Measurements from ENCODE around the gene TMEM63C.

TMEM63C gene

GRCh38 chr14:77240336-77240915 is 58.8 kb downstream of the TMEM63C start:
- no peak for DNase-seq (ENCODE audit: low read depth)
- H3K4me3 ChIP-seq (ENCODE audit: low read depth, low read length), result no peak overlapping the region
- TF ChIP-seq, protein P1, sequence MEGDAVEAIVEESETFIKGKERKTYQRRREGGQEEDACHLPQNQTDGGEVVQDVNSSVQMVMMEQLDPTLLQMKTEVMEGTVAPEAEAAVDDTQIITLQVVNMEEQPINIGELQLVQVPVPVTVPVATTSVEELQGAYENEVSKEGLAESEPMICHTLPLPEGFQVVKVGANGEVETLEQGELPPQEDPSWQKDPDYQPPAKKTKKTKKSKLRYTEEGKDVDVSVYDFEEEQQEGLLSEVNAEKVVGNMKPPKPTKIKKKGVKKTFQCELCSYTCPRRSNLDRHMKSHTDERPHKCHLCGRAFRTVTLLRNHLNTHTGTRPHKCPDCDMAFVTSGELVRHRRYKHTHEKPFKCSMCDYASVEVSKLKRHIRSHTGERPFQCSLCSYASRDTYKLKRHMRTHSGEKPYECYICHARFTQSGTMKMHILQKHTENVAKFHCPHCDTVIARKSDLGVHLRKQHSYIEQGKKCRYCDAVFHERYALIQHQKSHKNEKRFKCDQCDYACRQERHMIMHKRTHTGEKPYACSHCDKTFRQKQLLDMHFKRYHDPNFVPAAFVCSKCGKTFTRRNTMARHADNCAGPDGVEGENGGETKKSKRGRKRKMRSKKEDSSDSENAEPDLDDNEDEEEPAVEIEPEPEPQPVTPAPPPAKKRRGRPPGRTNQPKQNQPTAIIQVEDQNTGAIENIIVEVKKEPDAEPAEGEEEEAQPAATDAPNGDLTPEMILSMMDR (conservative IDR thresholded peaks at IDR 0.05; ENCODE audit: low read depth, low read length), result no peak

DNA sequence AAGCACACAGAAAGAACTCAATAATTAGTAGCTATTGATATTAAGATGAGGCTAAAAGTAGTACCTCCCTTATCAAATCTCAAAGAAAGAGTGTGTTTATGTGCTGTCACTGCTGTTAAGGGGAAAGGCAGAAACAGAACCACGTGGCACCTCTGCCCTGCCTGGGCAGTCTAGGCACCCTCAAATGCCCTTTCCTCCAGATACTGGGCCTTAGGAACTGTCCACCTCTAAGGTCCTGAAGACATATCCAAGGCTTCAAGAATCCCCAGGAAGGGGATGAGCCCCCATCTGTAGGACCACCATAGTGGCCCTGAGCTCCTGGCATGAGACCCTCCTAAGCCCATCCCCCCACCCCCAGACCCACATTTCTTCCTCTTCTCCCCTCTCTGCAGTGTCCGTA is 60.4 kb downstream of the TMEM63C start:
- peak; percentile 11 for DNase-seq (ENCODE audit: low read depth)
- no peak overlapping the region for H3K4me3 ChIP-seq (ENCODE audit: low read depth, low read length)
- TF ChIP-seq, protein P1 (conservative IDR thresholded peaks at IDR 0.05; ENCODE audit: low read depth, low read length), result no peak

DNA sequence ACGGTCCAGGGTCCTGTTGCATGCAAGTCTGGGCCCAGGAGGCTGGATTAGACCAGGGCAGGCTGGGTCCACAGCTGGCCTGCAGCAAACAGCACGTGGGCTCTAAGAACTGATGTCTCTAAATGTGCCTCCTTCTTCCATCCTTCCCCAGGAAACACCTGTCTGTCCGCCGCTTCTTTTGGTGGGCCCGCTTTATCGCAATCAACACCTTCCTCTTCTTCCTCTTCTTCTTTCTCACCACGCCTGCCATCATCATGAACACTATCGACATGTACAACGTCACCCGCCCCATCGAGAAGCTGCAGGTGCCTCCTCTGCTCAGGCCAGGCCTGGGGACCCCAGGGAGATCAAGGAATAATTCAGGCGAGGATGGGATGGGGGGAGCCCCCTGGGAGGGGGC is 61.2 kb downstream of the TMEM63C start:
- TF ChIP-seq, protein P1 (conservative IDR thresholded peaks at IDR 0.05; ENCODE audit: low read depth, low read length), result no peak
- DNase-seq (ENCODE audit: low read depth), result no peak
- H3K4me3 ChIP-seq (ENCODE audit: low read depth, low read length), result no peak overlapping the region

GRCh38 chr14:77243853-77244252 is 62.3 kb downstream of the TMEM63C start:
- TF ChIP-seq, protein P1 (conservative IDR thresholded peaks at IDR 0.05; ENCODE audit: low read depth, low read length), result no peak
- no peak for DNase-seq (ENCODE audit: low read depth)
- no peak overlapping the region for H3K4me3 ChIP-seq (ENCODE audit: low read depth, low read length)

DNA sequence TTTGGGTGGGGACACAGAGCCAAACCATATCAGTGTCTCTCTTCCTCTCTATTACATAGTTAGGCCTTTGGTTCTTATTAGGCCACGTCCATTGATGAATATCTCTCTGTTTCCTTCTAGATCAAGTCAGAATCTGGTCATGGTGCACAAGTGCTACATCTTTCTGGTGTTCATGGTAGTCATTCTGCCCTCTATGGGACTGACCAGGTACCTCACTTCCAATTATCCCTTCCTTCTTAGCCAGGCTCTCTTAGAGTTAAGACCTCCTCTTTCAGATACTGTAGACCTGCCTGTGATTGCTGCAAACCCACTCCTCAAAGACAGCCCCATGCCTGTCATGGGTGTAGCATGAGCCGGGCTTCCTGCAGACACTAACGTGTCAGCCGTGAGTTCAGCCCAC is 64.2 kb downstream of the TMEM63C start:
- TF ChIP-seq, protein P1 (conservative IDR thresholded peaks at IDR 0.05; ENCODE audit: low read depth, low read length), result peak; percentile 4
- no peak for DNase-seq (ENCODE audit: low read depth)

GRCh38 chr14:77246784-77247183 is 65.2 kb downstream of the TMEM63C start:
- DNase-seq (ENCODE audit: low read depth), result no peak
- TF ChIP-seq, protein P1 (conservative IDR thresholded peaks at IDR 0.05; ENCODE audit: low read depth, low read length), result no peak
- no peak overlapping the region for H3K4me3 ChIP-seq (ENCODE audit: low read depth, low read length)

More for the DNA sequence above, 64.2 kb downstream of the TMEM63C start:
- H3K4me3 ChIP-seq (ENCODE audit: low read depth, low read length), result no peak overlapping the region

- DNase-seq (ENCODE audit: low read depth), result no peak
- TF ChIP-seq, protein P1 (conservative IDR thresholded peaks at IDR 0.05; ENCODE audit: low read depth, low read length), result no peak
- no peak overlapping the region for H3K4me3 ChIP-seq (ENCODE audit: low read depth, low read length)
Observed at GRCh38 chr14:77248666-77249065, 67.1 kb downstream of the TMEM63C start.

All from choroid plexus epithelial cell (primary cell).